Measurements from ENCODE around the gene TSHZ2.

GRCh38 chr20:53028337-53029007 is 56.3 kb downstream of the TSHZ2 start:
- no peak for TF ChIP-seq CTCF (IDR thresholded peaks at IDR 0.05; ENCODE audit: insufficient read depth, low read depth, low read length)
- TF ChIP-seq EZH2 (IDR thresholded peaks at IDR 0.05; ENCODE audit: insufficient read depth, low read length) = no peak

All from astrocyte (in vitro differentiated cells and primary cell).